Lower leg skin (tissue), 3 donors: ENCODE measurements around the gene WBP2.
"Not testable (repeated sequence)": the region's sequence is repeated elsewhere in the genome, so short reads cannot be mapped to it uniquely, and the experiment has no call there.

Experiments
- POLR2A ChIP-seq, 2 donors: fragments of 450-650 bp; IDR thresholded peaks; one replicate each; pipeline ENCODE4 v1.6.1; 2016 to 2017; ENCODE audit warnings: antibody characterized with exemption in 2 of 2, mild to moderate bottlenecking in 1 of 2, moderate library complexity in 1 of 2
- TF ChIP-seq, protein P1 (sequence below), 3 donors: fragments of 450-650 bp; IDR thresholded peaks; one replicate each; pipeline ENCODE4 v1.5.1; 2016; ENCODE audit warnings: antibody characterized with exemption in 3 of 3, mild to moderate bottlenecking in 3 of 3, moderate library complexity in 2 of 3

DNA sequence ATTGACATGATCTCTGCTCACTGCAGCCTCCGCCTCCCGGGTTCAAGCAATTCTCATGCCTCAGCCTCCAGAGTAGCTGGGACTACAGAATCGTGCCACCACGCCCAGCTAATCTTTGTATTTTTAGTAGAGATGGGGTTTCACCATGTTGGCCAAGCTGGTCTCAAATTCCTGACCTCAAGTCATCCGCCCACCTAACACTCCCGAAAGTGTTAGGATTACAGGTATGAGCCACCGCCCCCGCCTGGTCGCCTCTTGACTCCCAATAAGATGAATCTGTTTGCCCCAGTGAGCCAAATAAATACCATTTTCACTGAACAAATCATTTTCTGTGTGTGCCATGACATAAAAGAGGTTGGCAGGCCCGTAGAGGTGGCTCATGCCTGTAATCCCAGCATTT is 4.2 kb upstream of the WBP2 start:
- TF ChIP-seq, protein P1, sequence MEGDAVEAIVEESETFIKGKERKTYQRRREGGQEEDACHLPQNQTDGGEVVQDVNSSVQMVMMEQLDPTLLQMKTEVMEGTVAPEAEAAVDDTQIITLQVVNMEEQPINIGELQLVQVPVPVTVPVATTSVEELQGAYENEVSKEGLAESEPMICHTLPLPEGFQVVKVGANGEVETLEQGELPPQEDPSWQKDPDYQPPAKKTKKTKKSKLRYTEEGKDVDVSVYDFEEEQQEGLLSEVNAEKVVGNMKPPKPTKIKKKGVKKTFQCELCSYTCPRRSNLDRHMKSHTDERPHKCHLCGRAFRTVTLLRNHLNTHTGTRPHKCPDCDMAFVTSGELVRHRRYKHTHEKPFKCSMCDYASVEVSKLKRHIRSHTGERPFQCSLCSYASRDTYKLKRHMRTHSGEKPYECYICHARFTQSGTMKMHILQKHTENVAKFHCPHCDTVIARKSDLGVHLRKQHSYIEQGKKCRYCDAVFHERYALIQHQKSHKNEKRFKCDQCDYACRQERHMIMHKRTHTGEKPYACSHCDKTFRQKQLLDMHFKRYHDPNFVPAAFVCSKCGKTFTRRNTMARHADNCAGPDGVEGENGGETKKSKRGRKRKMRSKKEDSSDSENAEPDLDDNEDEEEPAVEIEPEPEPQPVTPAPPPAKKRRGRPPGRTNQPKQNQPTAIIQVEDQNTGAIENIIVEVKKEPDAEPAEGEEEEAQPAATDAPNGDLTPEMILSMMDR (IDR thresholded peaks at IDR 0.05) = not testable (repeated sequence)
- not testable (repeated sequence) for TF ChIP-seq POLR2A (IDR thresholded peaks at IDR 0.05)
